ENCODE data around the gene PDCD11. TPM values are rescaled to one million over a fixed set of nuclear protein-coding genes. Genes with fewer than 3 reads are reported as not detected.
A peak's percentile ranks its signal among the peaks of the same experiment; 100 is the strongest.

The PDCD11 gene
- total RNA-seq, 1 experiment from 2014 or later = 78.8 TPM

DNA sequence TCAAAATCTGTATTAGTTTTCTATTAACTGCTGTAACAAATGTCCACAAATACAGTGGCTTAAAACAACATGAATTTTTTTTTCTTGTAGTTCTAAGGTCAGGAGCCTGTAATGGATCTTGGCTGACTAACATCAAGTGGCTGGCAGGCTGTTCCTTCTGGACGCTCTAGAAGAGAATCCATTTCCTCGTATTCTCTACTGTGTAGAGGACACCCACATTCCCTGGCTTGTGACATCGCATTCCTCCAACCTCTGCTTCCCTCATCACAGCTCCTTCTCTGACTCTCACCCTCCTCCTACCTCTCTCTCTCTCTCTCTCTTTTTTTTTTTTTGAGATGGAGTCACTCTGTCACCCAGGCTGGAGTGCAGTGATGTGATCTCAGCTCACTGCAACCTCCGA lies 67.1 kb downstream of the PDCD11 start (continued):
- TF ChIP-seq, protein P1, sequence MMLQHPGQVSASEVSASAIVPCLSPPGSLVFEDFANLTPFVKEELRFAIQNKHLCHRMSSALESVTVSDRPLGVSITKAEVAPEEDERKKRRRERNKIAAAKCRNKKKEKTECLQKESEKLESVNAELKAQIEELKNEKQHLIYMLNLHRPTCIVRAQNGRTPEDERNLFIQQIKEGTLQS (CRISPR knock-in tag; conservative IDR thresholded peaks at IDR 0.05) = no peak
- no peak for TF ChIP-seq IRF2 (CRISPR knock-in tag; IDR thresholded peaks at IDR 0.05; ENCODE audit: borderline replicate concordance, low read depth)
- TF ChIP-seq, protein P2, sequence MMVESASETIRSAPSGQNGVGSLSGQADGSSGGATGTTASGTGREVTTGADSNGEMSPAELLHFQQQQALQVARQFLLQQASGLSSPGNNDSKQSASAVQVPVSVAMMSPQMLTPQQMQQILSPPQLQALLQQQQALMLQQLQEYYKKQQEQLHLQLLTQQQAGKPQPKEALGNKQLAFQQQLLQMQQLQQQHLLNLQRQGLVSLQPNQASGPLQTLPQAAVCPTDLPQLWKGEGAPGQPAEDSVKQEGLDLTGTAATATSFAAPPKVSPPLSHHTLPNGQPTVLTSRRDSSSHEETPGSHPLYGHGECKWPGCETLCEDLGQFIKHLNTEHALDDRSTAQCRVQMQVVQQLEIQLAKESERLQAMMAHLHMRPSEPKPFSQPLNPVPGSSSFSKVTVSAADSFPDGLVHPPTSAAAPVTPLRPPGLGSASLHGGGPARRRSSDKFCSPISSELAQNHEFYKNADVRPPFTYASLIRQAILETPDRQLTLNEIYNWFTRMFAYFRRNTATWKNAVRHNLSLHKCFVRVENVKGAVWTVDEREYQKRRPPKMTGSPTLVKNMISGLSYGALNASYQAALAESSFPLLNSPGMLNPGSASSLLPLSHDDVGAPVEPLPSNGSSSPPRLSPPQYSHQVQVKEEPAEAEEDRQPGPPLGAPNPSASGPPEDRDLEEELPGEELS (CRISPR knock-in tag; IDR thresholded peaks at IDR 0.05) = no peak
- no peak for TF ChIP-seq JAZF1 (CRISPR knock-in tag; IDR thresholded peaks at IDR 0.05)
- TF ChIP-seq ZNF396 (CRISPR knock-in tag; IDR thresholded peaks at IDR 0.05; ENCODE audit: borderline replicate concordance) = no peak
- TF ChIP-seq ZNF317 (CRISPR knock-in tag; IDR thresholded peaks at IDR 0.05; ENCODE audit: borderline replicate concordance, low read depth) = no peak
- TF ChIP-seq OVOL2 (CRISPR knock-in tag; IDR thresholded peaks at IDR 0.05; ENCODE audit: borderline replicate concordance) = no peak
- no peak for TF ChIP-seq ESRRA (CRISPR knock-in tag; IDR thresholded peaks at IDR 0.05; ENCODE audit: borderline replicate concordance)
- no peak for TF ChIP-seq TEAD4 (CRISPR knock-in tag; IDR thresholded peaks at IDR 0.05)
- TF ChIP-seq, protein P3, sequence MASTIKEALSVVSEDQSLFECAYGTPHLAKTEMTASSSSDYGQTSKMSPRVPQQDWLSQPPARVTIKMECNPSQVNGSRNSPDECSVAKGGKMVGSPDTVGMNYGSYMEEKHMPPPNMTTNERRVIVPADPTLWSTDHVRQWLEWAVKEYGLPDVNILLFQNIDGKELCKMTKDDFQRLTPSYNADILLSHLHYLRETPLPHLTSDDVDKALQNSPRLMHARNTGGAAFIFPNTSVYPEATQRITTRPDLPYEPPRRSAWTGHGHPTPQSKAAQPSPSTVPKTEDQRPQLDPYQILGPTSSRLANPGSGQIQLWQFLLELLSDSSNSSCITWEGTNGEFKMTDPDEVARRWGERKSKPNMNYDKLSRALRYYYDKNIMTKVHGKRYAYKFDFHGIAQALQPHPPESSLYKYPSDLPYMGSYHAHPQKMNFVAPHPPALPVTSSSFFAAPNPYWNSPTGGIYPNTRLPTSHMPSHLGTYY (CRISPR knock-in tag; IDR thresholded peaks at IDR 0.05) = no peak
- TF ChIP-seq ZNF423 (CRISPR knock-in tag; IDR thresholded peaks at IDR 0.05) = no peak
- TF ChIP-seq ZNF671 (CRISPR knock-in tag; IDR thresholded peaks at IDR 0.05) = no peak
- TF ChIP-seq FOXJ3 (CRISPR knock-in tag; IDR thresholded peaks at IDR 0.05; ENCODE audit: borderline replicate concordance) = no peak
- TF ChIP-seq, protein P4, sequence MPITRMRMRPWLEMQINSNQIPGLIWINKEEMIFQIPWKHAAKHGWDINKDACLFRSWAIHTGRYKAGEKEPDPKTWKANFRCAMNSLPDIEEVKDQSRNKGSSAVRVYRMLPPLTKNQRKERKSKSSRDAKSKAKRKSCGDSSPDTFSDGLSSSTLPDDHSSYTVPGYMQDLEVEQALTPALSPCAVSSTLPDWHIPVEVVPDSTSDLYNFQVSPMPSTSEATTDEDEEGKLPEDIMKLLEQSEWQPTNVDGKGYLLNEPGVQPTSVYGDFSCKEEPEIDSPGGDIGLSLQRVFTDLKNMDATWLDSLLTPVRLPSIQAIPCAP (CRISPR knock-in tag; IDR thresholded peaks at IDR 0.05) = no peak

DNA sequence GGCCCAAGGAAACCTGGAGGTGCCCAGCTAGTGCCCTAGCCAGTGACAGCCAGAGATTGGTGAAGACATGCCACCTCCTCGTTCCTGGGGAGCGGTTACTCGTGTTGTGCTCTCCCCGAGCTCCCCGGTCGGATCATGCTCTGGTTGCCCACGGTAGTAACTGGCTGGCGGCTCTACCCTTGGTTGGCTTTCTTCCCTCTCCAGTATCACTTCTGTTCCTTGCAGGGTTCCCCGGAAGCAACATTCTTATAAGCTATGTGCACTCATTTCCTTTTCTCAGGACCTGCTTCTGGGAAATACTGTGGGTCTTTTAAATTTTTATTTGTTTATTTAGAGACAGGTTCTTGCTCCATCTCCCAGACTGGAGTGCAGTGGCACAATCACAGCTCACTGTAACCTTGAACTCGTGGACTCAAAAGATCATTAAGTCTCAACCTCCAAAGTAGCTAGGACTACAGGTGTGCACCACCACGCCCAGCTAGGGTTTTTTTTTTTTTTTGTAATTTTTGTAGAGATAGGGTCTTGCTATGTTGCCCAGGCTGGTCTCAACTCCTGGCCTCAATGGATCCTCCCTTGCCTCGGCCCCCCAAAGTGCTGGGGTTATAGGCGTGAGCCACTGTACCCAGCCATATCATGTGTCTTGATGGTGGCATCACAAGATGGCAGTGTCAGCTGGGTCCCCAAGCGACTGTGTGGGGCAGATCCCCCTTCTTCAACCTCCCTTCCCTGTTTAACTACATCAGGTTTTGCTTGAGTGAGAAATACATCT lies 69.2 kb downstream of the PDCD11 start:
- H3K27me3 Mint-ChIP-seq (ENCODE audit: low read depth) = no peaks in the 10 kb centered on the region; the same call in 1 of the 2 replicates
- peak; percentile 63; the same call in 1 of the 2 replicates for TF ChIP-seq ZNF121 (CRISPR knock-in tag; IDR thresholded peaks at IDR 0.05)
- no peak for TF ChIP-seq KAT7 (CRISPR knock-in tag; IDR thresholded peaks at IDR 0.05; ENCODE audit: borderline replicate concordance)
- TF ChIP-seq, protein P5, sequence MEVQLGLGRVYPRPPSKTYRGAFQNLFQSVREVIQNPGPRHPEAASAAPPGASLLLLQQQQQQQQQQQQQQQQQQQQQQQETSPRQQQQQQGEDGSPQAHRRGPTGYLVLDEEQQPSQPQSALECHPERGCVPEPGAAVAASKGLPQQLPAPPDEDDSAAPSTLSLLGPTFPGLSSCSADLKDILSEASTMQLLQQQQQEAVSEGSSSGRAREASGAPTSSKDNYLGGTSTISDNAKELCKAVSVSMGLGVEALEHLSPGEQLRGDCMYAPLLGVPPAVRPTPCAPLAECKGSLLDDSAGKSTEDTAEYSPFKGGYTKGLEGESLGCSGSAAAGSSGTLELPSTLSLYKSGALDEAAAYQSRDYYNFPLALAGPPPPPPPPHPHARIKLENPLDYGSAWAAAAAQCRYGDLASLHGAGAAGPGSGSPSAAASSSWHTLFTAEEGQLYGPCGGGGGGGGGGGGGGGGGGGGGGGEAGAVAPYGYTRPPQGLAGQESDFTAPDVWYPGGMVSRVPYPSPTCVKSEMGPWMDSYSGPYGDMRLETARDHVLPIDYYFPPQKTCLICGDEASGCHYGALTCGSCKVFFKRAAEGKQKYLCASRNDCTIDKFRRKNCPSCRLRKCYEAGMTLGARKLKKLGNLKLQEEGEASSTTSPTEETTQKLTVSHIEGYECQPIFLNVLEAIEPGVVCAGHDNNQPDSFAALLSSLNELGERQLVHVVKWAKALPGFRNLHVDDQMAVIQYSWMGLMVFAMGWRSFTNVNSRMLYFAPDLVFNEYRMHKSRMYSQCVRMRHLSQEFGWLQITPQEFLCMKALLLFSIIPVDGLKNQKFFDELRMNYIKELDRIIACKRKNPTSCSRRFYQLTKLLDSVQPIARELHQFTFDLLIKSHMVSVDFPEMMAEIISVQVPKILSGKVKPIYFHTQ (CRISPR knock-in tag; IDR thresholded peaks at IDR 0.05) = no peak
- TF ChIP-seq TEAD1 (CRISPR knock-in tag; IDR thresholded peaks at IDR 0.05) = no peak
- no peak overlapping the region for H3K27ac Mint-ChIP-seq
- DNase-seq (ENCODE audit: low spot score) (no peak), ATAC-seq (no peak)
- no peaks in the 10 kb centered on the region for H3K9me3 Mint-ChIP-seq
- H3K36me3 Mint-ChIP-seq = no peaks in the 10 kb centered on the region
- CTCF ChIA-PET = interaction anchor here (0.8 to 1.8 kb wide), 3 partner anchors 10 to 20 kb away, joined by 3 to 7 read pairs (median 5); no protein-coding TSS in a partner anchor
- POLR2A ChIA-PET = interaction anchor here (0.5 kb wide), 1 partner anchor 93 kb away, joined by 8 read pairs; no protein-coding TSS in a partner anchor
- no peak overlapping the region for H3K4me3 Mint-ChIP-seq
- H3K4me1 Mint-ChIP-seq = no peaks in the 10 kb centered on the region
